ENCODE results near the gene AGMAT. TPM values are rescaled to one million over a fixed set of nuclear protein-coding genes. Genes with fewer than 3 reads are reported as not detected.

Gene AGMAT
- total RNA-seq, 1 donor from 2014 or later: 18.3 TPM

GRCh38 chr1:15570861-15571260 lies 14.0 kb downstream of the AGMAT start:
- intact Hi-C loops (cut with micrococcal nuclease): no loop called here

GRCh38 chr1:15568387-15569073 lies 16.3 kb downstream of the AGMAT start:
- intact Hi-C loops (cut with micrococcal nuclease): no loop called here

GRCh38 chr1:15559189-15559810 lies 25.6 kb downstream of the AGMAT start:
- intact Hi-C loops (cut with micrococcal nuclease): no loop called here

GRCh38 chr1:15558516-15558915 lies 26.3 kb downstream of the AGMAT start:
- intact Hi-C loops (cut with micrococcal nuclease): no loop called here

GRCh38 chr1:15557594-15557993 lies 27.3 kb downstream of the AGMAT start:
- intact Hi-C loops (cut with micrococcal nuclease): no loop called here

- intact Hi-C loops (cut with micrococcal nuclease): no loop called here
Measured at GRCh38 chr1:15557008-15557407, 27.8 kb downstream of the AGMAT start.

- intact Hi-C loops (cut with micrococcal nuclease): no loop called here
Measured at GRCh38 chr1:15550573-15550972, 34.3 kb downstream of the AGMAT start.

GRCh38 chr1:15546641-15547040 lies 38.2 kb downstream of the AGMAT start:
- intact Hi-C loops (cut with micrococcal nuclease): no loop called here

- intact Hi-C loops (cut with micrococcal nuclease): no loop called here
Measured at GRCh38 chr1:15543589-15544568, 41.0 kb downstream of the AGMAT start.

- intact Hi-C loops (cut with micrococcal nuclease): no loop called here
Measured at GRCh38 chr1:15543251-15543588, 41.6 kb downstream of the AGMAT start.

- intact Hi-C loops (cut with micrococcal nuclease): no loop called here
Measured at GRCh38 chr1:15542388-15543250, 42.2 kb downstream of the AGMAT start.

GRCh38 chr1:15541231-15541792 lies 43.5 kb downstream of the AGMAT start:
- intact Hi-C loops (cut with micrococcal nuclease): no loop called here

GRCh38 chr1:15540186-15540585 lies 44.7 kb downstream of the AGMAT start:
- intact Hi-C loops (cut with micrococcal nuclease): no loop called here

- intact Hi-C loops (cut with micrococcal nuclease): no loop called here
Measured at GRCh38 chr1:15538771-15539170, 46.1 kb downstream of the AGMAT start.

GRCh38 chr1:15531682-15532081 lies 53.2 kb downstream of the AGMAT start:
- intact Hi-C loops (cut with micrococcal nuclease): no loop called here

- intact Hi-C loops (cut with micrococcal nuclease): no loop called here
Measured at GRCh38 chr1:15531003-15531402, 53.8 kb downstream of the AGMAT start.

- intact Hi-C loops (cut with micrococcal nuclease): loop anchor here (1.0 to 10.0 kb wide), 11 partner anchors 52 to 1911 kb away; partner anchors contain the start of genes CPLANE2, EFHD2, FBXO42 and NECAP2
Measured at GRCh38 chr1:15526490-15527339, 58.1 kb downstream of the AGMAT start, which contains the start of gene DNAJC16. Gene DNAJC16, plus strand, starts transcription at chr1:15526848. Its CDS starts 2,258 bp downstream, at chr1:15529106.

GRCh38 chr1:15526021-15526489 lies 58.8 kb downstream of the AGMAT start:
- intact Hi-C loops (cut with micrococcal nuclease): loop anchor here (1.0 to 10.0 kb wide), 11 partner anchors 53 to 1911 kb away; partner anchors contain the start of genes CPLANE2, EFHD2, FBXO42 and NECAP2

Data from T-helper 1 cell treated with Interleukin-12 subunit alpha and Interleukin-12 subunit beta and Interleukin-4 antibody, amounts not matched to agents 30 ng/mL and 1 ng/mL, for 36 hours (primary cell).